HepG2 (cell line): ENCODE data around the gene BCL2L2. TPM values are rescaled to one million over a fixed set of nuclear protein-coding genes. Genes with fewer than 3 reads are reported as not detected.
A peak's percentile ranks its signal among the peaks of the same experiment; 100 is the strongest.

Source experiments
- ATAC-seq: fragments of 200-7000 bp; cut with Tn5 transposase; 3 replicates; pipeline ENCODE4 v1.9.1; 2020; ENCODE audit warnings: mild to moderate bottlenecking, moderate library complexity
- BruUV-seq: library from RNA; stranded (reverse); fragments of 400-500 nt; replicated peaks from 2 replicates; lab custom pipeline; 2021; lab: Mats Ljungman, UMichigan
- CTCF ChIA-PET: fragments of 300-600 bp; formaldehyde crosslinking; extraction: SDS; loops from one replicate; lab custom pipeline; 2021; ENCODE audit warnings: low total read pairs, inconsistent platforms, low intra/inter-chr PET ratio; lab: Yijun Ruan, JAX
- POLR2A ChIA-PET: fragments of 350-600 bp; sonication (Branson Sonifier 250); formaldehyde crosslinking; loops from one replicate; lab custom pipeline; 2020; ENCODE audit warnings: antibody characterized with exemption, inconsistent platforms; lab: Yijun Ruan, JAX
- DNase-seq: peaks from one replicate; pipeline ENCODE4 v3.0.0-alpha.2; 2015; ENCODE audit warnings: low spot score
- FAIRE-seq: peaks from 3 replicates; lab custom pipeline; 2011; peaks lifted over from hg19 to GRCh38; lab: Jason Lieb, UNC
- H2AFZ ChIP-seq: one replicate; pipeline ENCODE4 v1.6.1; 2011; ENCODE audit warnings: low read length, inconsistent platforms
- H3K27ac ChIP-seq: fragments of 300-600 bp; 3 replicates; pipeline ENCODE4 v1.8.0; 2011; ENCODE audit warnings: mixed run types, mild to moderate bottlenecking, mixed read lengths, low read length, inconsistent platforms; ENCODE audit not compliant: insufficient read depth; ENCODE audit errors: extremely low read length
- H3K27me3 ChIP-seq, 2 experiments: fragments of 200-600 bp in 1 of 2; 2 replicates in 1 of 2; 3 replicates in 1 of 2; pipeline versions ENCODE4 v1.6.0 to v1.8.0; 2011; ENCODE audit warnings: low read length in 2 of 2, mild to moderate bottlenecking in 2 of 2, moderate library complexity in 2 of 2, inconsistent platforms in 1 of 2; ENCODE audit not compliant: insufficient read depth in 2 of 2, control insufficient read depth in 1 of 2
- H3K36me3 ChIP-seq, 2 experiments: fragments of 200-600 bp in 1 of 2; replicated peaks in 1 of 2; 2 replicates in 1 of 2; 3 replicates in 1 of 2; pipeline versions ENCODE4 v1.5.1 to v1.8.0; 2011; ENCODE audit warnings: low read length in 2 of 2, inconsistent platforms in 1 of 2; ENCODE audit not compliant: insufficient read depth in 2 of 2, control insufficient read depth in 1 of 2
- H3K4me1 ChIP-seq: 2 replicates; pipeline ENCODE4 v1.5.1; 2012; ENCODE audit warnings: low read length, inconsistent platforms; ENCODE audit not compliant: insufficient read depth
- H3K4me2 ChIP-seq: 2 replicates; pipeline ENCODE4 v1.6.0; 2011; ENCODE audit warnings: low read depth, low read length, inconsistent platforms
- H3K4me3 ChIP-seq, 3 experiments: fragments of 200-600 bp in 1 of 3; sonication (generic), shearing (Covaris generic) in 1 of 3; replicated peaks in 1 of 3; 2 replicates each; pipeline ENCODE4 v1.5.1; 2011 to 2016; ENCODE audit warnings: low read length in 3 of 3, inconsistent platforms in 2 of 3, low read depth in 2 of 3, mild to moderate bottlenecking in 2 of 3, control low read depth in 1 of 3, mixed read lengths in 1 of 3; ENCODE audit not compliant: insufficient read depth in 1 of 3
- H3K79me2 ChIP-seq: one replicate; pipeline ENCODE4 v1.6.1; 2011; ENCODE audit warnings: low read length, inconsistent platforms; ENCODE audit not compliant: insufficient read depth
- H3K9ac ChIP-seq: 2 replicates; pipeline ENCODE4 v1.6.0; 2011; ENCODE audit warnings: mild to moderate bottlenecking, low read depth, low read length, inconsistent platforms; ENCODE audit not compliant: insufficient read depth
- H3K9me3 ChIP-seq: 2 replicates; pipeline ENCODE4 v1.5.1; 2012; ENCODE audit warnings: mild to moderate bottlenecking, low read length
- H4K20me1 ChIP-seq: 2 replicates; pipeline ENCODE4 v1.6.0; 2011; ENCODE audit warnings: inconsistent platforms, mild to moderate bottlenecking, low read length, moderate library complexity; ENCODE audit not compliant: insufficient read depth
- BCLAF1 ChIP-seq: fragments of 450-650 bp; IDR thresholded peaks from 2 replicates; pipeline ENCODE4 v1.6.1; 2017; ENCODE audit warnings: mild to moderate bottlenecking
- DNMT1 ChIP-seq: sonication (generic); formaldehyde crosslinking; IDR thresholded peaks from 2 replicates; pipeline ENCODE4 v1.5.1; 2020; ENCODE audit warnings: mild to moderate bottlenecking, missing genetic modification reagents
- GABPB1 ChIP-seq: IDR thresholded peaks from 2 replicates; pipeline ENCODE4 v1.6.1; 2016; ENCODE audit warnings: mild to moderate bottlenecking, missing genetic modification reagents, moderate library complexity, missing compliant biosample characterization
- HOXA3 ChIP-seq: sonication (generic); formaldehyde crosslinking; IDR thresholded peaks from 2 replicates; pipeline ENCODE4 v1.5.0; 2020; ENCODE audit warnings: missing genetic modification reagents
- IRF2 ChIP-seq: IDR thresholded peaks from 2 replicates; pipeline ENCODE4 v1.6.1; 2018; ENCODE audit warnings: missing genetic modification reagents, missing compliant biosample characterization
- KDM2A ChIP-seq: sonication (generic); formaldehyde crosslinking; IDR thresholded peaks from 2 replicates; pipeline ENCODE4 v1.4.0; 2020; ENCODE audit warnings: low read depth, missing genetic modification reagents, borderline replicate concordance
- LCORL ChIP-seq, 2 experiments: fragments of 450-650 bp in 1 of 2; sonication (generic) in 1 of 2; formaldehyde crosslinking in 1 of 2; IDR thresholded peaks; 2 replicates each; pipeline versions ENCODE4 v1.5.0 to v1.6.1; 2017 to 2020; ENCODE audit warnings: antibody characterized with exemption in 1 of 2, missing genetic modification reagents in 1 of 2
- PAX8 ChIP-seq: sonication (generic); formaldehyde crosslinking; IDR thresholded peaks from 2 replicates; pipeline ENCODE4 v1.8.0; 2022; ENCODE audit warnings: mild to moderate bottlenecking, missing genetic modification reagents, borderline replicate concordance
- RXRA ChIP-seq: sonication (generic); formaldehyde crosslinking; IDR thresholded peaks from 2 replicates; pipeline ENCODE4 v1.5.1; 2020; ENCODE audit warnings: missing genetic modification reagents
- SMAD3 ChIP-seq: sonication (generic); formaldehyde crosslinking; IDR thresholded peaks from 2 replicates; pipeline ENCODE4 v1.4.0; 2020; ENCODE audit warnings: missing genetic modification reagents
- SPEN ChIP-seq: sonication (generic); formaldehyde crosslinking; IDR thresholded peaks from 2 replicates; pipeline ENCODE4 v1.5.1; 2020; ENCODE audit warnings: low read depth, mild to moderate bottlenecking, missing genetic modification reagents
- TCF12 ChIP-seq, 2 experiments: fragments of 450-650 bp in 1 of 2; sonication (generic) in 1 of 2; formaldehyde crosslinking in 1 of 2; IDR thresholded peaks; 2 replicates each; pipeline versions ENCODE4 v1.6.1 to v1.8.0; 2017 to 2022; ENCODE audit warnings: antibody characterized with exemption in 1 of 2, mild to moderate bottlenecking in 1 of 2, missing genetic modification reagents in 1 of 2, moderate library complexity in 1 of 2
- TEAD3 ChIP-seq: optimal IDR thresholded peaks from 2 replicates; pipeline ENCODE3; 2016; ENCODE audit warnings: borderline replicate concordance
- ZNF343 ChIP-seq: sonication (generic); formaldehyde crosslinking; IDR thresholded peaks from 2 replicates; pipeline ENCODE4 v1.4.0; 2020; ENCODE audit warnings: mild to moderate bottlenecking, missing genetic modification reagents
- ZNF547 ChIP-seq: sonication (generic); formaldehyde crosslinking; IDR thresholded peaks from 2 replicates; pipeline ENCODE4 v1.5.1; 2020; ENCODE audit warnings: mild to moderate bottlenecking, missing genetic modification reagents
- ZNF816 ChIP-seq: sonication (generic); formaldehyde crosslinking; IDR thresholded peaks from 2 replicates; pipeline ENCODE4 v1.8.0; 2022; ENCODE audit warnings: missing genetic modification reagents, mild to moderate bottlenecking, borderline replicate concordance
- ZXDC ChIP-seq: sonication (generic); formaldehyde crosslinking; IDR thresholded peaks from 2 replicates; pipeline ENCODE4 v1.5.0; 2020; ENCODE audit warnings: mild to moderate bottlenecking, missing genetic modification reagents
- WGBS: methylation state at CpG from one replicate; pipeline ENCODE4 v1.1.6; 2017; ENCODE audit warnings: low lambda C conversion rate; 5-methylcytosine and 5-hydroxymethylcytosine counted together
- in situ Hi-C: cut with HindIII; loops from 2 replicates; pipeline ENCODE4 v1.10.0; 2017; ENCODE audit warnings: low pct_unique_long_range_greater_than_20kb; ENCODE audit not compliant: extremely low pct_ligation_motif_present
- intact Hi-C: fragments of 100-400 bp; cut with micrococcal nuclease; formaldehyde crosslinking; loops from one replicate; pipeline ENCODE4 v1.10.0; 2022; ENCODE audit not compliant: unreplicated experiment
- polyA plus RNA-seq, 8 experiments: library from polyadenylated mRNA; depleted of rRNA in 3 of 8; stranded (reverse) in 7 of 8; unstranded in 1 of 8; fragments of >200 nt; fragmentation: Illumina TruSeq in 4 of 8; extraction: Trizol in 4 of 8; gene quantifications; 2 replicates each; pipeline versions ENCODE4 v1.2.1 to v1.2.3, GENCODE V29; 2011 to 2016; ENCODE audit warnings: low read depth in 4 of 8, missing spikeins in 1 of 8, mixed read lengths in 1 of 8; ENCODE audit not compliant: insufficient read depth in 1 of 8
- total RNA-seq, 5 experiments: library from RNA; depleted of rRNA; stranded (reverse); fragments of >200 nt; fragmentation: Illumina TruSeq; extraction: Trizol; gene quantifications; 2 replicates each; pipeline ENCODE4 v1.2.3, GENCODE V29; 2016; ENCODE audit warnings: low read depth in 1 of 5

Gene BCL2L2
- total and polyA plus RNA-seq, 2 of the 13 experiments (the other 11 are each of a cell fraction or from before 2014, with no cell fraction given), result 28.1 to 49.8 TPM

GRCh38 chr14:23297611-23298277 lies 8.9 kb upstream of the BCL2L2 start:
- no peak overlapping the region for H3K27ac ChIP-seq
- DNase-seq (no peak), ATAC-seq (no peak), FAIRE-seq (no peak)
- peaks cover 3% of the 10 kb centered on the region in 2 experiments; a peak in 1 of 5 replicates for H3K36me3 ChIP-seq
- ChIA-PET CTCF (no interaction called here), POLR2A (interaction anchor here (3.1 to 18.7 kb wide), 2 partner anchors 11 to 24 kb away, joined by 23 to 1053 read pairs; partner anchors contain the start of genes HOMEZ and PABPN1)
- no TSS peak for BruUV-seq
- no peak overlapping the region for H3K4me3 ChIP-seq
- H3K4me1 ChIP-seq, result peaks cover 36% of the 10 kb centered on the region
- no peak overlapping the region for H3K9ac ChIP-seq
- H2AFZ ChIP-seq, result no peak overlapping the region
- WGBS, result 97% methylated on average over 7 of the region's 7 CpGs
- no peaks in the 10 kb centered on the region; a peak in 1 of 5 replicates for H3K27me3 ChIP-seq
- H3K9me3 ChIP-seq, result no peaks in the 10 kb centered on the region
- in situ Hi-C loops, result loop anchor here (5.0 kb wide), 1 partner anchor 35 kb away; no protein-coding TSS in a partner anchor
- H4K20me1 ChIP-seq, result no peaks in the 10 kb centered on the region
- H3K79me2 ChIP-seq, result peaks cover 4% of the 10 kb centered on the region
- intact Hi-C loops, result loop anchor here (5.0 kb wide), 1 partner anchor 175 kb away; no protein-coding TSS in a partner anchor
- H3K4me2 ChIP-seq, result no peak overlapping the region
- TF ChIP-seq ZNF547 (no peak), ZXDC (CRISPR knock-in tag) (no peak), SMAD3 (no peak), TEAD3 (CRISPR knock-in tag) (no peak), IRF2 (CRISPR knock-in tag) (no peak), ZNF816 (CRISPR knock-in tag) (no peak), ZNF343 (CRISPR knock-in tag) (no peak), DNMT1 (CRISPR knock-in tag) (no peak), HOXA3 (CRISPR knock-in tag) (no peak), SPEN (no peak), LCORL (IDR thresholded peaks at IDR 0.05) (no peak), LCORL (CRISPR knock-in tag; IDR thresholded peaks at IDR 0.05) (no peak), RXRA (CRISPR knock-in tag) (no peak), BCLAF1 (no peak), GABPB1 (CRISPR knock-in tag) (no peak), PAX8 (CRISPR knock-in tag) (no peak), TCF12 (IDR thresholded peaks at IDR 0.05) (no peak), TCF12 (CRISPR knock-in tag; IDR thresholded peaks at IDR 0.05) (0 out of 2 replicates have a peak, but pooled peaks have one; percentile 33), KDM2A (CRISPR knock-in tag) (peak; percentile 27; the same call in 1 of the 2 replicates)
